ENCODE measurements around the gene ZDHHC4.

DNA sequence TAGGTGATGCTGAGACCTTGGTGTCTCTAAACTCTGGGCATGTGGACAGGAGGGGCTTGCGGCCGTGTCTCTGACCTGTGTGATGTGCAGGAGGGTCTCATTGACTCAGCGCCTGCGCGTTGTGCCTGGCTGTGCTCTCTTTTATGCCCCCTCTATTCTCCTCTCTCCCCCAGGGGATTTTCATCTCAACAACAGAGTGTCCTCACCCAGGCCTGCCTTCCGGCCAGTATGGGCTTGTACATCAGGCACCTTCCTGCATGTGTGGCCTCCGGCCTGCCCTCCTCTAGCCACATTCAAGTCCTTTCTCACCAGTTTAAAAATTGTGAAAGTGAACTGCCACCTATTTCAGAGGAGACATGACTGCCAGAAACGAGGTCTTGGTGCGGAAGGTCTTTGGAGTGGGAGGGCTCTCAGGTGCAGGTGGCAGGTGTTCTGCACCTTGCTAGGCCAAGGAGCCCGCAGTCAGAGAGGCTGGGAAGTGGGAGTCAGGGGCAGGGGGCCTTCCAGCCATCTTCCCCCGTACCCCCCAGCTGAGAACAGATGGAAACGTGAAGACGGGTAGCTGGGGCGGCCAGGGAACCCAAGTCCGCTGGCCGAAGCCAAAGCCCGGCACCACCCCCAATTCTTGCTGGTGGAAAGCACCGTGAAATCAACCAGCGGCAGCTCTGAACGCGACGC is 12.0 kb downstream of the ZDHHC4 start:
- TF ChIP-seq KDM1A (IDR thresholded peaks at IDR 0.05; ENCODE audit: low read depth): no peak
- TF ChIP-seq, protein P1, sequence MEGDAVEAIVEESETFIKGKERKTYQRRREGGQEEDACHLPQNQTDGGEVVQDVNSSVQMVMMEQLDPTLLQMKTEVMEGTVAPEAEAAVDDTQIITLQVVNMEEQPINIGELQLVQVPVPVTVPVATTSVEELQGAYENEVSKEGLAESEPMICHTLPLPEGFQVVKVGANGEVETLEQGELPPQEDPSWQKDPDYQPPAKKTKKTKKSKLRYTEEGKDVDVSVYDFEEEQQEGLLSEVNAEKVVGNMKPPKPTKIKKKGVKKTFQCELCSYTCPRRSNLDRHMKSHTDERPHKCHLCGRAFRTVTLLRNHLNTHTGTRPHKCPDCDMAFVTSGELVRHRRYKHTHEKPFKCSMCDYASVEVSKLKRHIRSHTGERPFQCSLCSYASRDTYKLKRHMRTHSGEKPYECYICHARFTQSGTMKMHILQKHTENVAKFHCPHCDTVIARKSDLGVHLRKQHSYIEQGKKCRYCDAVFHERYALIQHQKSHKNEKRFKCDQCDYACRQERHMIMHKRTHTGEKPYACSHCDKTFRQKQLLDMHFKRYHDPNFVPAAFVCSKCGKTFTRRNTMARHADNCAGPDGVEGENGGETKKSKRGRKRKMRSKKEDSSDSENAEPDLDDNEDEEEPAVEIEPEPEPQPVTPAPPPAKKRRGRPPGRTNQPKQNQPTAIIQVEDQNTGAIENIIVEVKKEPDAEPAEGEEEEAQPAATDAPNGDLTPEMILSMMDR (IDR thresholded peaks at IDR 0.05): no peak
- TF ChIP-seq EP300 (IDR thresholded peaks at IDR 0.05): no peak
- no peak for TF ChIP-seq SREBF2 (IDR thresholded peaks at IDR 0.05)
- no peak for TF ChIP-seq ZFP36 (IDR thresholded peaks at IDR 0.05; ENCODE audit: borderline replicate concordance, partially characterized antibody)
- no peak for TF ChIP-seq CHD2 (IDR thresholded peaks at IDR 0.05; ENCODE audit: low read length, partially characterized antibody)
- no peak for TF ChIP-seq MYC (IDR thresholded peaks at IDR 0.05; ENCODE audit: borderline replicate concordance, low read length)

Data from A549 (cell line).